ENCODE results near the gene AP4S1.
A peak's percentile ranks its signal among the peaks of the same experiment; 100 is the strongest.
"Not testable (repeated sequence)": the region's sequence is repeated elsewhere in the genome, so short reads cannot be mapped to it uniquely, and the experiment has no call there.

The AP4S1 gene

GRCh38 chr14:31043379-31043778 is 17.9 kb downstream of the AP4S1 start:
- no peak for DNase-seq (ENCODE audit: low spot score)

GRCh38 chr14:31045501-31046080 is 20.1 kb downstream of the AP4S1 start:
- DNase-seq (ENCODE audit: low spot score) = no peak

- no peak for DNase-seq (ENCODE audit: low spot score)
Measured at GRCh38 chr14:31047503-31047902, 22.1 kb downstream of the AP4S1 start.

GRCh38 chr14:31051023-31051422 is 25.6 kb downstream of the AP4S1 start:
- no peak for DNase-seq (ENCODE audit: low spot score)

GRCh38 chr14:31051511-31051910 is 26.1 kb downstream of the AP4S1 start:
- no peak for DNase-seq (ENCODE audit: low spot score)

GRCh38 chr14:31052905-31053586 is 27.6 kb downstream of the AP4S1 start:
- not testable (repeated sequence) for DNase-seq (ENCODE audit: low spot score)

GRCh38 chr14:31057035-31057434 is 31.6 kb downstream of the AP4S1 start:
- no peak for DNase-seq (ENCODE audit: low spot score)

GRCh38 chr14:31057701-31058364 is 32.4 kb downstream of the AP4S1 start:
- no peak for DNase-seq (ENCODE audit: low spot score)

GRCh38 chr14:31059152-31059924 is 33.9 kb downstream of the AP4S1 start:
- peak; percentile 28 for DNase-seq (ENCODE audit: low spot score)

GRCh38 chr14:31060253-31060875 is 34.9 kb downstream of the AP4S1 start:
- no peak for DNase-seq (ENCODE audit: low spot score)

GRCh38 chr14:31062908-31063307 is 37.5 kb downstream of the AP4S1 start:
- DNase-seq (ENCODE audit: low spot score) = not testable (repeated sequence)

- no peak for DNase-seq (ENCODE audit: low spot score)
Measured at GRCh38 chr14:31068235-31068634, 42.8 kb downstream of the AP4S1 start.

GRCh38 chr14:31069343-31069742 is 43.9 kb downstream of the AP4S1 start:
- DNase-seq (ENCODE audit: low spot score) = no peak

GRCh38 chr14:31070431-31070830 is 45.0 kb downstream of the AP4S1 start:
- peak; percentile 86 for DNase-seq (ENCODE audit: low spot score)

- DNase-seq (ENCODE audit: low spot score) = no peak
Measured at GRCh38 chr14:31071151-31071550, 45.7 kb downstream of the AP4S1 start.

- DNase-seq (ENCODE audit: low spot score) = no peak
Measured at GRCh38 chr14:31075144-31075543, 49.7 kb downstream of the AP4S1 start.

- peak; percentile 13 for DNase-seq (ENCODE audit: low spot score)
Measured at GRCh38 chr14:31078766-31079165, 53.3 kb downstream of the AP4S1 start.

GRCh38 chr14:31080056-31080455 is 54.6 kb downstream of the AP4S1 start:
- no peak for DNase-seq (ENCODE audit: low spot score)

GRCh38 chr14:31080484-31080883 is 55.0 kb downstream of the AP4S1 start:
- no peak for DNase-seq (ENCODE audit: low spot score)

- no peak for DNase-seq (ENCODE audit: low spot score)
Measured at GRCh38 chr14:31083781-31084180, 58.3 kb downstream of the AP4S1 start.

GRCh38 chr14:31084385-31084784 is 58.9 kb downstream of the AP4S1 start:
- DNase-seq (ENCODE audit: low spot score) = no peak

- DNase-seq (ENCODE audit: low spot score) = no peak
Measured at GRCh38 chr14:31085027-31085426, 59.6 kb downstream of the AP4S1 start.
